Thymus (tissue), 11 donors: ENCODE results near the gene ZFP1. TPM values are rescaled to one million over a fixed set of nuclear protein-coding genes. Genes with fewer than 3 reads are reported as not detected.

ENCODE experiments used
- DNase-seq, 9 donors: peaks; one replicate each; pipeline ENCODE4 v3.0.0-alpha.2; 2013; ENCODE audit warnings: low spot score in 9 of 9, low read depth in 6 of 9, missing footprints in 1 of 9
- H3K27ac ChIP-seq, 2 donors: one replicate each; pipeline ENCODE4 v1.5.1; 2013; ENCODE audit warnings: control low read depth in 1 of 2, low read depth in 1 of 2, low read length in 1 of 2, mild to moderate bottlenecking in 1 of 2, moderate library complexity in 1 of 2
- H3K27me3 ChIP-seq, 2 donors: one replicate each; pipeline ENCODE4 v1.5.1; 2013; ENCODE audit warnings: low read length in 1 of 2; ENCODE audit not compliant: control insufficient read depth in 2 of 2, insufficient read depth in 1 of 2
- H3K36me3 ChIP-seq, 2 donors: one replicate each; pipeline ENCODE4 v1.5.1; 2013; ENCODE audit warnings: low read length in 1 of 2, mild to moderate bottlenecking in 1 of 2, moderate library complexity in 1 of 2; ENCODE audit not compliant: control insufficient read depth in 2 of 2, insufficient read depth in 2 of 2
- H3K4me1 ChIP-seq, 2 donors: one replicate each; pipeline ENCODE4 v1.5.1; 2013; ENCODE audit warnings: low read length in 2 of 2; ENCODE audit not compliant: control insufficient read depth in 2 of 2, insufficient read depth in 2 of 2
- H3K4me3 ChIP-seq, 2 donors: one replicate each; pipeline ENCODE4 v1.5.1; 2013; ENCODE audit warnings: low read length in 2 of 2, control low read depth in 1 of 2, mild to moderate bottlenecking in 1 of 2
- H3K9me3 ChIP-seq, 2 donors: one replicate each; pipeline ENCODE4 v1.5.1; 2013; ENCODE audit warnings: low read length in 1 of 2, mild to moderate bottlenecking in 1 of 2; ENCODE audit not compliant: control insufficient read depth in 2 of 2, insufficient read depth in 1 of 2
- WGBS: extraction: QIAGEN DNeasy Blood & Tissue Kit; methylation state at CpG from one replicate; pipeline ENCODE4 v1.1.7; 2013; 5-methylcytosine and 5-hydroxymethylcytosine counted together
- polyA plus RNA-seq: library from polyadenylated mRNA; stranded (reverse); fragments of 200-250 nt; gene quantifications from one replicate; pipeline ENCODE4 v1.2.3, GENCODE V29; 2013
- total RNA-seq: library from RNA; stranded (reverse); fragments of 120-200 nt; gene quantifications from one replicate; pipeline ENCODE4 v1.2.4, GENCODE V29; 2013
- donor health status: healthy.

ZFP1 gene
- total and polyA plus RNA-seq, 2 donors = 10.8 to 26.5 TPM

DNA sequence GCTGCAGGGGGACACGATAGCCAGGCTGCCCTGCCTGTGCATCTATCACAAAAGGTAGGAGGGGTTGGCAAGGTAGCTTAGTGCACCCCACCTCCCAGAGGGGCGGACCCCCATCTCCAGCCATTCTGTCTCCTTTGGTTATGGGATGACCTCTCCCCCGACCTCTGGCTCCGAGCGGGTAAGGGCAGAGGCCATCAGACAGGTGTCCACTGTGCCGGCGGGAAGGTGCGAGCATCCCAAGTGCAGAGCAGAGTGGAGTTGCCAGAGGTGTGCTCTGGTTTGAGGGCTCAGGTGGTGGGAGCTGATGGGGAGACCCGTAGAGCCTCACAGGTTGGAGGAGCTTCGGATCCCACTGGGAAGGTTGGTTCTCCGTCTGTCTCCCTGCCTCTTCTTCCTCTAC is 43.5 kb upstream of the ZFP1 start:
- peaks cover 65 to 89% of the 10 kb centered on the region in 2 donors for H3K4me1 ChIP-seq
- DNase-seq = no peak
- H3K36me3 ChIP-seq = peaks cover 20 to 63% of the 10 kb centered on the region in 2 donors
- no peak overlapping the region for H3K27ac ChIP-seq
- WGBS = 96% methylated on average over 11 of the region's 11 CpGs
- no peaks in the 10 kb centered on the region for H3K9me3 ChIP-seq
- no peaks in the 10 kb centered on the region for H3K27me3 ChIP-seq
- H3K4me3 ChIP-seq = no peak overlapping the region

DNA sequence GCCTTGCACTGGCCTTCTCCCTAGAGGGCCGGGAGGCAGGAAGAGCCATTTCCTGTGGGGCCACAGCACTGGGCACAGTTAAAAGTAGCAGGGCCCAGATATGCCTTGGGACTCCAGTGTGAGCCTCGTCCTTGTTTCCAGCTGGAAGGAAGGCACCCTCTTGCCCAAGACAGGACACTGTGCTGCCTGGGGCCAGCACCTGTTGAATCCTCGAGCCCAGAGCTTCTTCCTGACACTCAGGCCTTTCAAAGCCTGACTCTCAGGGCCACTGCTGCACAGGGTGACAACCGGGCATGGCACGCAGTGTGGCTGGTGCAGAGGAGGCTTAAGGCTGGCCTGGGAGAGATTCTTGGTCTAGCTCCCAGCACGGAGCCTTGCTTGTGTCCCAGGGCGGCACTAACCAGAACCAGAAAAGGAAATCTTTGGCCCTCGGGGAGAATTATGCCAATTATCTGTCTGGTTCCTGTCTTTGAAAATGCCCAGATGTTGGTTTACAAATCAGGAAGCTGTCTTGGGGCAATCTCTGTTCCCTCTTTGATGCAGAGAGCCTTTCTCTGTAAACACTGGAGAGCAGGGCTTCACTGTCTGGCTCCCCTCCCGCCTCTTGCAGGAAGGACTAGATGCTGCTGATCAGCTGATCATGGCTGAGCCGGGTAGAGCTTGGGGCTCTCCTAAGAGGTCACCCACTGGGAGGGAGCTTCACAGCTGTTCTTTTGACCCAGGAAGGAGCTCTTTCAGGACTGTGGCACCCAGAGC is 42.8 kb upstream of the ZFP1 start:
- no peaks in the 10 kb centered on the region for H3K27me3 ChIP-seq
- no peak overlapping the region for H3K4me3 ChIP-seq
- no peaks in the 10 kb centered on the region for H3K9me3 ChIP-seq
- H3K36me3 ChIP-seq = peaks cover 20 to 64% of the 10 kb centered on the region in 2 donors
- WGBS = 55% methylated on average over 10 of the region's 10 CpGs
- H3K27ac ChIP-seq = peak overlapping the region; percentile 72 to 76
- DNase-seq = peak in 1 of 9 donors; percentile 63
- peaks cover 65 to 89% of the 10 kb centered on the region in 2 donors for H3K4me1 ChIP-seq

DNA sequence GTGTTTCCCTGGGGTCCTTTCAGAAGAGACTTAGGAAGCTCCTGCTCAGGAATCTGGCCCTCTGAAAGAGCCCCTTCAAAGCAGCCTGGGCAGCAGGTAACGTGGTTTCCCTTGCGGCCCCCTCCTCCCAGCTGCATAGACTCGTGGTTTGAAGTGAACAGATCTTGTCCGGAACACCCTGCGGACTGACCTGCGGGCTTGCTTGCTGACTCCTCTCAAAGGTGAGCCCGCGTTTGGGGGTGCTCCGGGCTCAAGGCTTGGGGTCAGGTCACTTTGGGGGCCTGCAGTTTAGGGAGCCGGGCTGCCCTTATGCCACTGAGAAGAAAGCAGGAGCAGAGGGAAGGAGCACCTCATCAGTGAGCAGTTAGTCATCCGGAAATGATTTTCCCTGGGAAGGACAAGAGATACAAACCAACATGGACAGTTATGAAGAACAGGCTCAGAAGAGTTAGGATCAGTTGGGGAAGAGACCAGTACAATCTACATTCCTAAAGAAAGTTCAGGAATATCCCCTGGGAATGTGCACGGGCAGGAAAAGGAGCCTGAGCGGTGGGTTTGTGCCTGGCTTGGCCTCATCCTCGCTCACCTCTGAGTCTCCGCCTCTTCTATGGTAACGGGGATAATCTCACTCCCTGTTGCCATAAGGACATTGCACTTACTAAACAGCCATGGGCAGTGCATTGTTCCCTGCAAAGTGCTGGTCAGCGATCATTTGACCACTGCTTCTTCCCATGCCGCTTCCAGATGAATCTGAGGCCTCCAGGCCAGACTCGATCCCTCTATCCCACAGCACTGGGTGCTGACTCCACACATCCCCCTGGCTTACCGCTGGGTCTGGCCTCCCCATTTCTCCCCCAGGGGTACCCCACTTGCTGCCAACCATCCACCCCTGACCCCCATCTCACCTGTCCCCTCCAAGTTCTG is 41.7 kb upstream of the ZFP1 start:
- H3K36me3 ChIP-seq = peaks cover 20 to 62% of the 10 kb centered on the region in 2 donors
- WGBS = 77% methylated on average over 20 of the region's 20 CpGs
- no peaks in the 10 kb centered on the region for H3K27me3 ChIP-seq
- peak overlapping the region; percentile 64 to 76 for H3K27ac ChIP-seq
- no peak for DNase-seq
- H3K4me3 ChIP-seq = no peak overlapping the region
- H3K9me3 ChIP-seq = no peaks in the 10 kb centered on the region
- peaks cover 65 to 89% of the 10 kb centered on the region in 2 donors for H3K4me1 ChIP-seq

DNA sequence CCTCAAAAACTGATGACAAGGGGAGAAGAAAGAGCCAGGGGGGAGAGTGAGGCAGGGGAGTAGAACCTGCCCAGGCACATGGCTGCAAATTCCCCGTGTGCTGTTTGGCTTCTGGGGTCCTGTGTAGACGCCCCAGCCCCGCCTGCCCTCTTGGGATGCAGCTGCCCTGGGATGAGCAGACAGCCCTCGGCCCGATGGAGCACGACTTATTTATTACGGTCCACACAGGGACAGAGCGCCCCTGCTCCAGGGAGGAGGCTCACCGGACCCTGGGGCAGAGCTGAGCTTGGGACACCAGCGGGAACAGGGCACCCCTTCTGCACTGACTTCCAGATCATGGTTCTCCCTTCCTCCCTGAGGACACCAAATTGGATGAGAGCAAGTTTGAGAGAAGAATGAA is 40.8 kb upstream of the ZFP1 start:
- peaks cover 17 to 55% of the 10 kb centered on the region in 2 donors for H3K36me3 ChIP-seq
- WGBS = 95% methylated on average over 10 of the region's 10 CpGs
- H3K27me3 ChIP-seq = no peaks in the 10 kb centered on the region
- peaks cover 64 to 89% of the 10 kb centered on the region in 2 donors for H3K4me1 ChIP-seq
- DNase-seq = no peak
- no peak overlapping the region for H3K4me3 ChIP-seq
- H3K9me3 ChIP-seq = no peaks in the 10 kb centered on the region
- peak overlapping the region; percentile 64 to 91 for H3K27ac ChIP-seq

DNA sequence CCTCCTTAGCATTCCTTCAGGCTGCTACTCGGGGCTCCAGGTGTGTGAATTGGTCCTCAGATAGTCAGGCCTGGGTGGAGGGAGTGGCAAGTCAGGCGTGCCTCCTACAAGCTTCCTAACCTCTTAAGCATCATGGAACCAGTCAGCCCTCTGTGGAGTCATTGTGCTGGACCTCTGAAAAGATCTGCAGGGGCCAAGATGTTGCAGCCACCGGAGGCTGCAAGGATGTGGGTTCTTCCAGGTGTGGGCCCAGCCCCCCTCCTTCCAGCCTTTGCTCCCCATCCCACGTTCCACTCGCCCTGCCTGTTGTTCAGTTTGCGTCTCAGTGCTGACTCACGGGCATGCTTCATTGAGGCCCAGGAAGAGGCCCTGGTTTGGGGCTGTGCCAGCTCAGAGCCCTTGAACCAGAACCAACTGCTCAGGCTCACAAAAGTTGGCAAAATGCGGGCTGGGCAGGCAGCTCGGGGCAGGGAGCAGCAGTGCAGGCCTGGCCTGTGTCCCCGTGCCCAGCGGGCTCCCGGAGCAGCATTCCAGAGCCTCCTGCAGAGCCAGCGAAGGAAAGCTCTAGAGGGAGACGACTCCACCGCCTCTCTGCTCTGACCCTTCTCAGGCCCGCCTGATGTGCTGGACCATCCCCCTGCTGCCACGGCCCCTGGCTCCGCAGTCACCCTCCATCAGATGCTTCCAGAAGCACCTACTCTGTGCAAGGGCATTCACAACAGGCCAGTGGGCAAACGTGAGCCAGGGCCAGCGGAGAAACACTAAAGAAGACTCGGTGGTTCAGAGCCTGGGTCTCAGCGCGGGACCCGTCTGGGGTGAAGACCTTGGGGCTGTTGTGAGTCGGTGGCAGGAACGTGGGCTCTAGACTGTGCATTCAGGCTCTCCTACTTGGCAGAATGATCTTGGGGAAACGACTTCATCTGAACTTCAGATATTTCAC is 39.3 kb upstream of the ZFP1 start:
- WGBS = 44% methylated on average over 27 of the region's 27 CpGs
- H3K4me3 ChIP-seq = no peak overlapping the region
- peak overlapping the region; percentile 86 to 91 for H3K27ac ChIP-seq
- H3K4me1 ChIP-seq = peaks cover 72 to 99% of the 10 kb centered on the region in 2 donors
- peaks cover 15 to 47% of the 10 kb centered on the region in 2 donors for H3K36me3 ChIP-seq
- H3K9me3 ChIP-seq = peaks cover 0 to 2% of the 10 kb centered on the region in 2 donors
- H3K27me3 ChIP-seq = no peaks in the 10 kb centered on the region
- peak in 2 of 9 donors; percentile 69 to 83 for DNase-seq

DNA sequence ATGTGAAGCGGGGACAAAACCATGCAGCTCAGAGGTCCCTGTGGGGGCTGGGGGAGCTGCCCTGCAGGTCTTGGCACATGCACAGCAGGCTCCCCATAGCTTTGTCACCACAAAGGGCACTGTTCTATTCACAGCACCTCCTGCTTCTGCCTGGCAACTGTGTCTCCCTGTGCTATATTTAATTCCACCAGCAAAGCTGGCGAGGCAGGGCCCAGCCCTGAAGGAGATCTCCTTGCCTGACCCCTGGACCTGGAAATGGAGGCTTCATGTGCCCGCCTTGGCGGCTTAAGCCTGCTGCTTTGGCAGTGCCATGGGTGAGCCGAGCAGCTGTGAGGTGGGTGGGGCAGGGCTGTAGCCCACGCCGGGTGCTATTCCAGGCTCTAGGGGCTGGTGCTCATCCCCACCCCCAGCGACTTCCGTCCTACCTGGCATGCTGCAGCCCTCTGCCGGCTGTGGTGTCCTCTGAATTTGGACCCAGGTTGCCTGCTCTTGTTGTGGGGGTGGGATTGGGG is 38.5 kb upstream of the ZFP1 start:
- Histone ChIP-seq H3K36me3 (peaks cover 15 to 40% of the 10 kb centered on the region in 2 donors), H3K27me3 (no peaks in the 10 kb centered on the region), H3K4me3 (no peak overlapping the region), H3K9me3 (peaks cover 0 to 4% of the 10 kb centered on the region in 2 donors), H3K27ac (peak overlapping the region; percentile 86 to 91), H3K4me1 (peaks cover 72 to 94% of the 10 kb centered on the region in 2 donors)
- WGBS = 19% methylated on average over 10 of the region's 10 CpGs
- DNase-seq = peak in 1 of 9 donors; percentile 67

DNA sequence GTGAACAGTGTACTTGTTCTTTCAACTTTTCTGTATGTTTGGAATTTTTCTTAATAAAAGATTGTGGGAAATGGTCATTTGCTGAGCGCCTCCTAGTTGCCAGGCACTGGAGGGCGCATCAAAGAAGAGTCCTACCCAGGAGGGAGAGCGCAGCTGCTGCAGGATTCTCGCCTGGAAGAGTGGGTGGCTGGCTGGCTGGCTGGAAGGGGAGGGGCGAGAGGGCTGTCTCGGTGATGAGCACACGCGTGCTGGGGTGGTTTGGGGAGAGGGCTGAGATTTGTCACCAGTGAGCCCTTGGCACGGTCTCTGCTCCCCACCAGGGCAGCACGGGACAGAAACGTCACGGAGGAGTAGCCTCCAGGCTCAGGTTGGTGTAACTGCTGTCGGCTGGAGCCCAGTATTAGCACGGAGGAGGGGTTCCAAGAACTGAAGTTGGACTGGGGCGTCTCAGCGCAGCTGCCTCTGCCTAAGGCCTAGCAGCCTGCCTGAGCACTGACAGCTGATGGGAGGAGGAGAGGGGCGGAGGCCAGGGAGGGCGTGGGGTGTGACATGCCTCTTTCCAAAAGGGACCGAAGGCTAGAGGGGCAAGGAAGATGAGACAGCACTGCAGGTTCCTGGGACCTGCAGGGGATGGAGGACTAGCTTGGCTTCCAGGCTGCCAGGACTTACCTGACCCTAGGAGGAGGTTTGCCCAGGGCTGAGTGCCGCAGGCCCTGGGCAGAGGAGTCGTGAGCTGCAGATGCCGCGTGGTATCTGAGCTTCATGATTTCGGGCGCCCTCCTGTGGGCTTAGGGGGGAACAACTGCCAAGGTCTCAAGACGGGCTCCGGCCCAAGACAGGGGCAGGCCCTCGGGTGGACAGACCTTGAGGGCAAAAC is 37.4 kb upstream of the ZFP1 start:
- Histone ChIP-seq H3K36me3 (peaks cover 11 to 29% of the 10 kb centered on the region in 2 donors), H3K4me3 (peak overlapping the region in 1 of 2 donors; percentile 25), H3K4me1 (peaks cover 68 to 88% of the 10 kb centered on the region in 2 donors), H3K27me3 (no peaks in the 10 kb centered on the region), H3K9me3 (peaks cover 0 to 13% of the 10 kb centered on the region in 2 donors), H3K27ac (peak overlapping the region; percentile 84 to 91)
- 15% methylated on average over 28 of the region's 28 CpGs for WGBS
- peak; percentile 80 to 96 (median 86) for DNase-seq
